ENCODE measurements around the gene BDH1. TPM values are rescaled to one million over a fixed set of nuclear protein-coding genes. Genes with fewer than 3 reads are reported as not detected.
A peak's percentile ranks its signal among the peaks of the same experiment; 100 is the strongest.
"Not testable (repeated sequence)": the region's sequence is repeated elsewhere in the genome, so short reads cannot be mapped to it uniquely, and the experiment has no call there.

The BDH1 gene
- 10 to 100 TPM; 13.5 to 30.4 (median 23.0) TPM for total RNA-seq

- no peaks in the 10 kb centered on the region for H3K27me3 ChIP-seq
- peak within 1 kb of the TSS; percentile 84 to 97 (median 84) for H3K27ac ChIP-seq
- ATAC-seq (ENCODE audit: low FRiP score in 2 of 2) (peak; percentile 27 to 39), DNase-seq (peak; percentile 49 to 92)
- peak within 1 kb of the TSS; percentile 76 to 99 (median 88) for H3K4me3 ChIP-seq
- TF ChIP-seq POLR2A (IDR thresholded peaks at IDR 0.05) (peak in 1 of 4 donors; percentile 36), CTCF (IDR thresholded peaks at IDR 0.05) (no peak)
- no peaks in the 10 kb centered on the region for H3K36me3 ChIP-seq
- 0 to 11% methylated on average over 5 to 57 of the region's 96 CpGs for WGBS, 2 donors
- no peaks in the 10 kb centered on the region for H3K9me3 ChIP-seq
- H3K4me1 ChIP-seq = peaks cover 9 to 23% (median 16%) of the 10 kb centered on the region in 4 donors
These were observed at the start of gene BDH1 for GRCh38 chr3:197555281-197556261. BDH1 (minus strand) TSS chr3:197555968; CDS start chr3:197546443, 9,525 bp downstream.

- 94 to 96% methylated on average over 15 of the region's 15 CpGs for WGBS, 2 donors
- no peak for TF ChIP-seq EP300 (IDR thresholded peaks at IDR 0.05)
- no peak for TF ChIP-seq POLR2A (IDR thresholded peaks at IDR 0.05)
- ATAC-seq (ENCODE audit: low FRiP score in 2 of 2) (no peak), DNase-seq (peak in 1 of 2 donors; percentile 42)
- Histone ChIP-seq H3K9me3 (no peaks in the 10 kb centered on the region), H3K4me1 (peaks cover 0 to 9% (median 4%) of the 10 kb centered on the region in 4 donors), H3K27ac (no peak overlapping the region), H3K4me3 (no peak overlapping the region), H3K27me3 (no peaks in the 10 kb centered on the region), H3K36me3 (peaks cover 9 to 50% (median 29%) of the 10 kb centered on the region in 4 donors)
These were observed 47.7 kb upstream of the BDH1 start for GRCh38 chr3:197603317-197603933.

- DNase-seq = peak in 1 of 2 donors; percentile 74
- not testable (repeated sequence) for H3K27ac ChIP-seq; H3K27me3 ChIP-seq; H3K4me1 ChIP-seq; ATAC-seq (ENCODE audit: low FRiP score in 2 of 2); H3K9me3 ChIP-seq; H3K4me3 ChIP-seq
- peaks cover 8 to 39% (median 19%) of the 10 kb centered on the region in 4 donors for H3K36me3 ChIP-seq
- 96 to 98% methylated on average over 17 to 20 of the region's 31 CpGs for WGBS, 2 donors
These were observed 46.6 kb upstream of the BDH1 start for GRCh38 chr3:197602351-197602750.

GRCh38 chr3:197601566-197601840 is 45.7 kb upstream of the BDH1 start:
- H3K9me3 ChIP-seq; H3K27me3 ChIP-seq; H3K4me3 ChIP-seq; DNase-seq; H3K27ac ChIP-seq; H3K4me1 ChIP-seq; ATAC-seq (ENCODE audit: low FRiP score in 2 of 2): not testable (repeated sequence)
- 63 to 65% methylated on average over 2 of the region's 2 CpGs for WGBS, 2 donors
- H3K36me3 ChIP-seq = peaks cover 0 to 31% (median 14%) of the 10 kb centered on the region in 4 donors

- no peak for DNase-seq
- 88 to 91% methylated on average over 22 of the region's 22 CpGs for WGBS, 2 donors
These were observed 45.2 kb upstream of the BDH1 start for GRCh38 chr3:197600796-197601565.

More at GRCh38 chr3:197600796-197601565, 45.2 kb upstream of the BDH1 start:
- H3K4me1 ChIP-seq = peaks cover 0 to 9% (median 4%) of the 10 kb centered on the region in 4 donors
- no peaks in the 10 kb centered on the region for H3K9me3 ChIP-seq
- H3K27me3 ChIP-seq = no peaks in the 10 kb centered on the region
- peaks cover 0 to 25% (median 11%) of the 10 kb centered on the region in 4 donors for H3K36me3 ChIP-seq
- H3K27ac ChIP-seq = no peak overlapping the region
- H3K4me3 ChIP-seq = no peak overlapping the region
- TF ChIP-seq POLR2AphosphoS5 (IDR thresholded peaks at IDR 0.05) = no peak
- no peak for TF ChIP-seq POLR2A (IDR thresholded peaks at IDR 0.05)
- no peak for TF ChIP-seq EP300 (IDR thresholded peaks at IDR 0.05)
- TF ChIP-seq CTCF (IDR thresholded peaks at IDR 0.05) = no peak
- peak in 1 of 2 donors; percentile 31 for ATAC-seq (ENCODE audit: low FRiP score in 2 of 2)

All from upper lobe of left lung (tissue), 6 donors.